ENCODE results near the gene SLC26A4.

- TF ChIP-seq CTCF (IDR thresholded peaks at IDR 0.05 in 8 of 11, conservative IDR thresholded peaks at IDR 0.05 in 3 of 11) (peak in 2 of 11 experiments; percentile 1 to 23), POLR2AphosphoS5 (IDR thresholded peaks at IDR 0.05) (no peak), POLR2A (IDR thresholded peaks at IDR 0.05) (no peak)
Measured at GRCh38 chr7:107661865-107662379, 1.3 kb downstream of the SLC26A4 start.

Data from spleen (tissue), 7 donors.